B cell (primary cell): Measurements from ENCODE around the gene B4GALNT4.

Experiments
- CTCF ChIP-seq: fragments of 200-600 bp; IDR thresholded peaks from one replicate; pipeline ENCODE4 v1.8.0; 2022; ENCODE audit warnings: antibody characterized with exemption, mild to moderate bottlenecking
- EZH2 ChIP-seq: IDR thresholded peaks from 2 replicates; pipeline ENCODE4 v1.6.1; 2012; ENCODE audit warnings: borderline replicate concordance, low read depth, mild to moderate bottlenecking, moderate library complexity, low read length; ENCODE audit not compliant: insufficient read depth, poor library complexity, severe bottlenecking

GRCh38 chr11:370070-370941, 1.0 kb downstream of the B4GALNT4 start:
- TF ChIP-seq CTCF (no peak), EZH2 (no peak)
